Type B pancreatic cell (in vitro differentiated cells): Measurements from ENCODE around the gene ITGB2. TPM values are rescaled to one million over a fixed set of nuclear protein-coding genes. Genes with fewer than 3 reads are reported as not detected.
A peak's percentile ranks its signal among the peaks of the same experiment; 100 is the strongest.

Experiments
- DNase-seq: peaks from one replicate; pipeline ENCODE4 v3.0.0; 2021; ENCODE audit warnings: mixed read lengths; ENCODE audit not compliant: unreplicated experiment; ENCODE audit errors: extremely low spot score
- H3K27ac Mint-ChIP-seq: 2 replicates; pipeline ENCODE4 v1.8.0; 2021; ENCODE audit warnings: mild to moderate bottlenecking, mixed read lengths
- H3K27me3 Mint-ChIP-seq: 2 replicates; pipeline ENCODE4 v1.8.0; 2021; ENCODE audit warnings: mixed read lengths
- H3K36me3 Mint-ChIP-seq: 2 replicates; pipeline ENCODE4 v1.8.0; 2021; ENCODE audit warnings: mixed read lengths
- H3K4me1 Mint-ChIP-seq: one replicate; pipeline ENCODE4 v1.8.0; 2021; ENCODE audit warnings: mixed read lengths; ENCODE audit not compliant: unreplicated experiment
- H3K4me3 Mint-ChIP-seq: 2 replicates; pipeline ENCODE4 v1.8.0; 2021; ENCODE audit warnings: mild to moderate bottlenecking, mixed read lengths
- H3K9me3 Mint-ChIP-seq: 2 replicates; pipeline ENCODE4 v1.8.0; 2021; ENCODE audit warnings: mixed read lengths
- total RNA-seq: library from RNA; stranded (reverse); gene quantifications from 2 replicates; pipeline ENCODE4 v1.2.1, GENCODE V29; 2021; ENCODE audit warnings: low replicate concordance
- TF ChIP-seq, protein P1 (sequence below): fragments of 200-600 bp; sonication (generic); conservative IDR thresholded peaks from 2 replicates; pipeline ENCODE4 v1.5.0; 2021; ENCODE audit warnings: antibody characterized with exemption, mild to moderate bottlenecking

Gene ITGB2
- total RNA-seq, 1 donor from 2014 or later: 0.80 TPM

DNA sequence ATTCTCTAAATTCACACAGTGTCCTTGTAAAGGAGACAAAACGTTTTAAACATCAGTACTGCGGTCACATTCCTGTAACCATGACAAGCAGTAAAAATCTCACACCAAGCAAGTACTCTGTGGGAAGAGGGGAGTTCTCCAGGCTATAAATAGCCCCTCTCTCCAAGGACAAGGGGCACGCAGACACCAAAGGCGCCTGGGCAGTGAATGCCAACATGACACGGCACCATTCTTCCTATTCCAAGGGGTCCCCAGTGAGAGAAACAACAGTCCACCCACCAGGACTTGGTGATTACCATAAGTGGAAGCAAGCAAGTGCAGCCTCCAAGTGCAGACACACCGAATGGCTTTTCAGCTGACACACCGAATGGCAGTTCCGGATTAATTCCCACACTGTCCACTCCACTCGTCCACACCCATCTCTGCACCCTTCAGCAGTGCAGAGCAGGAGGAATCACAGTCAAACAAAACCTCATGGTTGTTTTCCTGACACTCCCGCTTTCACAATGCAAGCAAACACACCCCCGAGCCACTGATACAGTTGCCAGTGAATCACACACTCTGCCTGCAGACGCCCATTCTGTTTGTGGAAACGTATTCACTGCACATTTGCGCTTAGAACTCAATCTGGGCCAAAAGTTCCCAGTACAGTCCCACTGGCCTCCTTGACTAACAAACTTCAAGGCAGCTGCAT, 49.0 kb downstream of the ITGB2 start:
- no peaks in the 10 kb centered on the region for H3K9me3 Mint-ChIP-seq
- peaks cover 20% of the 10 kb centered on the region for H3K27me3 Mint-ChIP-seq
- peak overlapping the region; percentile 97 for H3K4me3 Mint-ChIP-seq
- H3K27ac Mint-ChIP-seq: peak overlapping the region; percentile 94
- H3K36me3 Mint-ChIP-seq: peaks cover 4% of the 10 kb centered on the region
- H3K4me1 Mint-ChIP-seq: peaks cover 46% of the 10 kb centered on the region
- TF ChIP-seq, protein P1, sequence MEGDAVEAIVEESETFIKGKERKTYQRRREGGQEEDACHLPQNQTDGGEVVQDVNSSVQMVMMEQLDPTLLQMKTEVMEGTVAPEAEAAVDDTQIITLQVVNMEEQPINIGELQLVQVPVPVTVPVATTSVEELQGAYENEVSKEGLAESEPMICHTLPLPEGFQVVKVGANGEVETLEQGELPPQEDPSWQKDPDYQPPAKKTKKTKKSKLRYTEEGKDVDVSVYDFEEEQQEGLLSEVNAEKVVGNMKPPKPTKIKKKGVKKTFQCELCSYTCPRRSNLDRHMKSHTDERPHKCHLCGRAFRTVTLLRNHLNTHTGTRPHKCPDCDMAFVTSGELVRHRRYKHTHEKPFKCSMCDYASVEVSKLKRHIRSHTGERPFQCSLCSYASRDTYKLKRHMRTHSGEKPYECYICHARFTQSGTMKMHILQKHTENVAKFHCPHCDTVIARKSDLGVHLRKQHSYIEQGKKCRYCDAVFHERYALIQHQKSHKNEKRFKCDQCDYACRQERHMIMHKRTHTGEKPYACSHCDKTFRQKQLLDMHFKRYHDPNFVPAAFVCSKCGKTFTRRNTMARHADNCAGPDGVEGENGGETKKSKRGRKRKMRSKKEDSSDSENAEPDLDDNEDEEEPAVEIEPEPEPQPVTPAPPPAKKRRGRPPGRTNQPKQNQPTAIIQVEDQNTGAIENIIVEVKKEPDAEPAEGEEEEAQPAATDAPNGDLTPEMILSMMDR: no peak
- DNase-seq: no peak

DNA sequence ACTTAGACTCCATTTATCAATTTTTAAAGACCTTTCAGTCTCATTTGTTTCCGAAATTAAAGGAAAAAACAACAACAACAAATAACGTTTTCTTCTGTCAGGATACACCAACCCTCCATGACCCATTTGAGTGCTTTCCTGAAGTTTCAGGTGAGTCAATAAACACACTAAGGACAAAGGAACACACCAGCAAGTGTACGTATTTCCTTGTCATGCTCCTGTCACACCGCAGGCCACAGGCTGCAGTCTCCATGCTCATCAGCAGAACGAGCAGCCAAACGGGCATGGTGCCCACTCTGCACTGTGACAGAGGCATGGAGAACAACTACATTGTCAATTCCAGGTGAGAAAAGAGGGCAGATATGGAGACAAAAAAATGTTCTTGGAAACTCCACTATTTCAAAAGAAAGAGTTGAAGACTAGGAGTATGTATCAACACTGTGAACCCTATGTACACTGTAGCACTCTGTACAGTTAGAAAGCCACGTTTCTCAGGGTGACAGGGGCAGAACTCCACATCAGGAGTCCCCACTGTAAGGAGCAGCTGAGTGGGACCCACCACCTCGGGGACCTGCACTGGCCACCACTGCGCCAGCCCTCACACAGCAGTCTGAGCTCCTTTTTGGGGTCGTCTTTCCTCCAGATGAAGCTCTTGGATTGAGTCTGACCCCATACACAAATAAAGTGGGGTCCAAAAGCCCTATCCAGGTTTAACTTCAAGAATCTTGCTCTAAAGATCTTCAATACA, 49.8 kb downstream of the ITGB2 start:
- Mint-ChIP-seq H3K27ac (peak overlapping the region; percentile 94), H3K27me3 (peaks cover 14% of the 10 kb centered on the region), H3K36me3 (peaks cover 4% of the 10 kb centered on the region), H3K4me3 (peak overlapping the region; percentile 97), H3K4me1 (peaks cover 50% of the 10 kb centered on the region), H3K9me3 (no peaks in the 10 kb centered on the region)
- TF ChIP-seq, protein P1: no peak
- DNase-seq: no peak

DNA sequence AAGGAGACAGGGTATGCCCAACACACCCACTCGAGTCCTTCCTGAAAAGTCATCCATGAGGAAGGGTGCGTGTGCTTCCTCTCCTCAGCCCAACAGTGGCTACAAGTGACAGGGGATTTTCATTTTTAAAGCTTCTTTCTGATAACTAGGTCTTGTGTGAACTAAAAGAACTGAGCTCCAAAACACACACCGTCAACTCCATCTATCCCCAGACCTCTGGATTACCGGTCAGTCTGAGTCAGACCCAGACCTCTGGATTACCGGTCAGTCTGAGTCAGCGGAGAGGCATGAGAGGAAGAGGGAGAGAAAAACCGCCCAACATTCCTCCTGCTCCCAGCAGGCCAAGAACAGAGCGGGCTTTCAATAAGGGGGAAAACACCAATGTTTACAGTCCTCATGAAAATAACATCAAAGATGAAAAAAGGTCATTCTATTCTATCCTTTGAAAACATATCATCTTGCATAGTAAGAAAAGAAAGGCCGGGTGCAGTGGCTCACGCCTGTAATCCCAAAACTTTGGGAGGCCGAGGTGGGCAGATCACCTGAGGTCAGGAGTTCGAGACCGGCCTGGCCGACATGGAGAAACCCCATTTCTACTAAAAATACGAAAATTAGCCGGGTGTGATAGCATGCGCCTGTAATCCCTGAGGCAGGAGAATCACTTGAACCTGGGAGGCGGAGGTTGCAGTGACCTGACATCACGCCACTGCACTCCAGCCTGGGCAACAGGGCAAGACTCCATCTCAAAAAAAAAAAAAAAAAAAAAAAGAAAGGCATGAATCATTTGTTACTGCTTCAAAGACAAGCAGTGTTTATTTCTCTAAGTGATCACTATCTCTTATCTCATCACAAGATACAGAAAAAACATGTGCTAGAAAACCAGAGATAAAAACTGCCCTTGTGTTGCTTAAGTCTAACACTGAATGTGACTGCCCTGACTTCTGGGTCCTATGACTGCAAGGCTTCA, 50.6 kb downstream of the ITGB2 start:
- peaks cover 50% of the 10 kb centered on the region for H3K4me1 Mint-ChIP-seq

DNA sequence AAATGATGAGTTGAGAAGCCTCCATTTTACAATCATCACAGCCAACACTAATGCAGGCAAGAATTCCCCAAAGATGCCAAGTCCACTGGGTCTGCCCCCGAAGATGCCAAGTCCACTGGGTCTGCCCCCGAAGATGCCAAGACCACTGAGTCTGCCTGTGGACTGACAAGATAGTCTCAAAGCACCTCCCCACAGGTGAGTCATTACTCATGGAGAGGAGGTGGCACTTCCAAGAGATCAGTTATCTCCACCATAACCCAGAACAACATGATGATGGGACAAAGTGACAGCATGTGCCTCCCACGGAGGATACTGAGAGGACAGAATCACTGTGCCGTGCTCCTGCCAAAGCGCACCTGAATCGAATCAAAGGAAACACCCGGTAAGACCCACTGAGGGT, 52.0 kb downstream of the ITGB2 start:
- Mint-ChIP-seq H3K4me3 (peak overlapping the region; percentile 11), H3K9me3 (no peaks in the 10 kb centered on the region), H3K27ac (peak overlapping the region; percentile 55), H3K36me3 (peaks cover 8% of the 10 kb centered on the region), H3K4me1 (peaks cover 50% of the 10 kb centered on the region), H3K27me3 (no peaks in the 10 kb centered on the region)
- DNase-seq: no peak
- TF ChIP-seq, protein P1: no peak

More for the DNA sequence above, 50.6 kb downstream of the ITGB2 start:
- peaks cover 7% of the 10 kb centered on the region for H3K36me3 Mint-ChIP-seq
- H3K27me3 Mint-ChIP-seq: peaks cover 8% of the 10 kb centered on the region
- DNase-seq: no peak
- H3K4me3 Mint-ChIP-seq: peak overlapping the region; percentile 77
- TF ChIP-seq, protein P1: no peak
- H3K9me3 Mint-ChIP-seq: no peaks in the 10 kb centered on the region
- peak overlapping the region; percentile 84 for H3K27ac Mint-ChIP-seq

DNA sequence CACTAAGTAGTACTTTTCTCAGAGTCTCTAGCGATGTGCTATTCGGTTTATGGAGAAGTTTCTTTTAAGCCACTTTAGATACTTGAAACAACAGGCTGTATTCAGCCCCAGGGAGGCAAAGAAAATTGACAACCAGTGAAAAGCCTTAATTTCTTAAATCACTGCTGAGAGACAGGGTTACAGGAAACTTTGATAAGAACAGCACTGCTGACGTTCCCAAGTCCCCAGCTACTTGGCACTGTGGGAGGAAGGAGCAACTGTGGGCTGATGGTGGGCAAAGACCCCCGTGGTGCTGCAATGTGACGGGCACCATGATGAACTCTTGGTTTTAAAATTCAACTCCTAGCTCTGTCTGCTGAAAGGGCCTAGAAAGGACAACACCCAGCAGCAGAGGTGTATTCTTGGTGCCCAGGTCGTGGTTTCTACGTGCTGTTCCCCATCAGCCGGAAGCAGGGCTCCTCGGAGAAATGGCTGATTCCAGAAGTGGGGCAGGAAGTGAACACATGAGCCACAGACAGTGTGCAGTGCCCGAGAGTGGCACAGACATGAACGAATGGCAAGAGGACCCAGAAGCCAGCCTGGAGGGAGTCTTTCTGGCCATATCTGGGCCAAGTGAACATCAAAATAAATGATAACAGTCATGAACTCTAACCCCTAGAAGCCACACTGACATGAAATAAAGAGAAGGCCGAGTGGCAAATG, 52.5 kb downstream of the ITGB2 start:
- H3K4me3 Mint-ChIP-seq: peak overlapping the region; percentile 11
- H3K4me1 Mint-ChIP-seq: peaks cover 50% of the 10 kb centered on the region
- no peaks in the 10 kb centered on the region for H3K9me3 Mint-ChIP-seq
- TF ChIP-seq, protein P1: no peak
- no peak for DNase-seq
- peak overlapping the region; percentile 62 for H3K27ac Mint-ChIP-seq
- peaks cover 8% of the 10 kb centered on the region for H3K36me3 Mint-ChIP-seq
- no peaks in the 10 kb centered on the region for H3K27me3 Mint-ChIP-seq
